Activated T-cell treated with anti-CD3 and anti-CD28 coated beads, Interleukin-2, amount 50 U/mL, for 48 hours (primary cell): ENCODE data around the gene MYPN.
"Not testable (repeated sequence)": the region's sequence is repeated elsewhere in the genome, so short reads cannot be mapped to it uniquely, and the experiment has no call there.

Source experiments
- DNase-seq, 2 experiments: peaks; one replicate each; pipeline ENCODE4 v3.0.0-alpha.2; 2020

Gene MYPN

GRCh38 chr10:68175949-68176348, 66.7 kb downstream of the MYPN start:
- no peak for DNase-seq

- DNase-seq = no peak
Measured at GRCh38 chr10:68176797-68177196, 67.5 kb downstream of the MYPN start.

GRCh38 chr10:68178592-68178991, 69.3 kb downstream of the MYPN start:
- DNase-seq = no peak

- DNase-seq = no peak
Measured at GRCh38 chr10:68179016-68179415, 69.7 kb downstream of the MYPN start.

GRCh38 chr10:68180490-68180889, 71.2 kb downstream of the MYPN start:
- no peak for DNase-seq

GRCh38 chr10:68184546-68184945, 75.3 kb downstream of the MYPN start:
- DNase-seq = no peak

GRCh38 chr10:68185085-68185484, 75.8 kb downstream of the MYPN start:
- no peak for DNase-seq

GRCh38 chr10:68188835-68189234, 79.5 kb downstream of the MYPN start:
- no peak for DNase-seq

- no peak for DNase-seq
Measured at GRCh38 chr10:68192113-68192512, 82.8 kb downstream of the MYPN start.

- DNase-seq = no peak
Measured at GRCh38 chr10:68194290-68194689, 85.0 kb downstream of the MYPN start.

- not testable (repeated sequence) for DNase-seq
Measured at GRCh38 chr10:68195776-68196175, 86.5 kb downstream of the MYPN start.

GRCh38 chr10:68196701-68197100, 87.4 kb downstream of the MYPN start:
- DNase-seq = no peak

GRCh38 chr10:68202960-68203353, 93.7 kb downstream of the MYPN start:
- DNase-seq = peak; percentile 22 to 38

- peak; percentile 29 to 39 for DNase-seq
Measured at GRCh38 chr10:68208424-68209042, 99.2 kb downstream of the MYPN start.

GRCh38 chr10:68211669-68212068, 102.4 kb downstream of the MYPN start:
- no peak for DNase-seq

GRCh38 chr10:68212721-68213352, 103.5 kb downstream of the MYPN start:
- no peak for DNase-seq

GRCh38 chr10:68218786-68219185, 109.5 kb downstream of the MYPN start:
- no peak for DNase-seq

- no peak for DNase-seq
Measured at GRCh38 chr10:68221196-68221595, 111.9 kb downstream of the MYPN start.

- DNase-seq = no peak
Measured at GRCh38 chr10:68222391-68222790, 113.1 kb downstream of the MYPN start.

- no peak for DNase-seq
Measured at GRCh38 chr10:68223535-68224165, 114.4 kb downstream of the MYPN start.

- no peak for DNase-seq
Measured at GRCh38 chr10:68224810-68225209, 115.5 kb downstream of the MYPN start.

- no peak for DNase-seq
Measured at GRCh38 chr10:68230268-68230667, 121.0 kb downstream of the MYPN start.

GRCh38 chr10:68231106-68231816, 122.0 kb downstream of the MYPN start:
- DNase-seq = peak; percentile 61 to 70

- no peak for DNase-seq
Measured at GRCh38 chr10:68231817-68232251, 122.5 kb downstream of the MYPN start, which contains the start of gene ATOH7. TSS of gene ATOH7 (minus strand) at chr10:68232113. CDS start at chr10:68231677, 436 bp downstream.
